HG02623 (cell line): ENCODE data around the gene CENPO.
"Not testable (repeated sequence)": the region's sequence is repeated elsewhere in the genome, so short reads cannot be mapped to it uniquely, and the experiment has no call there.

Experiments
- ATAC-seq: cut with Tn5 transposase; IDR thresholded peaks from one replicate; pipeline ENCODE4 v1.9.1; 2021; ENCODE audit warnings: moderate library complexity; ENCODE audit not compliant: unreplicated experiment

CENPO gene

GRCh38 chr2:24822049-24822706, 29.0 kb downstream of the CENPO start:
- no peak for ATAC-seq

- no peak for ATAC-seq
Measured at GRCh38 chr2:24824071-24824588, 30.9 kb downstream of the CENPO start.

- ATAC-seq: no peak
Measured at GRCh38 chr2:24824966-24825882, 32.0 kb downstream of the CENPO start.

GRCh38 chr2:24825883-24826772, 32.9 kb downstream of the CENPO start:
- ATAC-seq: no peak

- ATAC-seq: no peak
Measured at GRCh38 chr2:24826773-24827145, 33.5 kb downstream of the CENPO start.

- peak; percentile 71 for ATAC-seq
Measured at GRCh38 chr2:24827321-24828237, 34.4 kb downstream of the CENPO start.

GRCh38 chr2:24828238-24828996, 35.2 kb downstream of the CENPO start:
- ATAC-seq: no peak

GRCh38 chr2:24830351-24830750, 37.1 kb downstream of the CENPO start:
- ATAC-seq: no peak

- ATAC-seq: no peak
Measured at GRCh38 chr2:24830786-24831185, 37.6 kb downstream of the CENPO start.

GRCh38 chr2:24831221-24832072, 38.2 kb downstream of the CENPO start:
- ATAC-seq: no peak

- ATAC-seq: no peak
Measured at GRCh38 chr2:24832073-24832461, 38.8 kb downstream of the CENPO start.

GRCh38 chr2:24832521-24832920, 39.3 kb downstream of the CENPO start:
- ATAC-seq: no peak

GRCh38 chr2:24832931-24833701, 39.9 kb downstream of the CENPO start:
- ATAC-seq: no peak

GRCh38 chr2:24833821-24834732, 40.9 kb downstream of the CENPO start:
- no peak for ATAC-seq

- no peak for ATAC-seq
Measured at GRCh38 chr2:24834733-24835395, 41.6 kb downstream of the CENPO start.

GRCh38 chr2:24835411-24835810, 42.2 kb downstream of the CENPO start:
- ATAC-seq: not testable (repeated sequence)
